ENCODE results near the gene USP1. TPM values are rescaled to one million over a fixed set of nuclear protein-coding genes. Genes with fewer than 3 reads are reported as not detected.

USP1 gene
- polyA plus RNA-seq, 2 of the 4 experiments (the other 2 are of a cell fraction): 23.5 to 31.4 TPM

GRCh38 chr1:62394646-62395045, 42.2 kb upstream of the USP1 start (continued):
- TF ChIP-seq CBX2 (IDR thresholded peaks at IDR 0.05; ENCODE audit: borderline replicate concordance, low read depth): no peak
- TF ChIP-seq MAX (IDR thresholded peaks at IDR 0.05): no peak
- no peak for TF ChIP-seq ESRRA (IDR thresholded peaks at IDR 0.05; ENCODE audit: borderline replicate concordance, low read length)
- no peak for TF ChIP-seq MAZ (IDR thresholded peaks at IDR 0.05; ENCODE audit: borderline replicate concordance, low read depth, low read length)
- TF ChIP-seq PBX3 (IDR thresholded peaks at IDR 0.05): no peak
- no peak for TF ChIP-seq NR3C1 (IDR thresholded peaks at IDR 0.05)
- no peak for TF ChIP-seq TP53 (CRISPR knock-in tag; IDR thresholded peaks at IDR 0.05)
- no peak for TF ChIP-seq JUNB (IDR thresholded peaks at IDR 0.05)

GRCh38 chr1:62395291-62395690, 41.6 kb upstream of the USP1 start:
- Histone ChIP-seq H3K9me3 (no peaks in the 10 kb centered on the region), H3K4me1 (no peaks in the 10 kb centered on the region), H3K4me2 (no peak overlapping the region), H3K4me3 (no peak overlapping the region), H3K27ac (no peak overlapping the region)
- ChIA-PET CTCF (interaction anchor here (1.0 to 4.8 kb wide), 2 partner anchors 11 to 219 kb away, joined by 3 to 23 read pairs; no protein-coding TSS in a partner anchor), POLR2A (no interaction called here)
- FAIRE-seq (no peak), ATAC-seq (no peak), DNase-seq (ENCODE audit: low read depth in 1 of 2, low spot score in 1 of 2) (no peak)
- TF ChIP-seq JUN (IDR thresholded peaks at IDR 0.05) (no peak), USF2 (IDR thresholded peaks at IDR 0.05) (no peak), POLR2A (IDR thresholded peaks at IDR 0.05; ENCODE audit: low read length) (no peak), EP300 (IDR thresholded peaks at IDR 0.05) (no peak)
- 51% methylated on average over 4 of the region's 4 CpGs for WGBS (ENCODE audit: missing lambda C conversion rate)

GRCh38 chr1:62396871-62397270, 40.0 kb upstream of the USP1 start:
- CTCF ChIA-PET: interaction anchor here (0.7 to 4.8 kb wide), 2 partner anchors 10 to 221 kb away, joined by 3 to 23 read pairs; no protein-coding TSS in a partner anchor
- Histone ChIP-seq H3K9me3 (no peaks in the 10 kb centered on the region), H3K4me3 (no peak overlapping the region), H3K27ac (no peak overlapping the region), H3K4me2 (no peak overlapping the region), H3K4me1 (no peaks in the 10 kb centered on the region)
- FAIRE-seq: no peak
- WGBS (ENCODE audit: missing lambda C conversion rate): 62% methylated on average over 5 of the region's 6 CpGs
- DNase-seq (ENCODE audit: low read depth in 1 of 2, low spot score in 1 of 2): no peak
- POLR2A ChIA-PET: no interaction called here
- ATAC-seq: no peak
- TF ChIP-seq FOSB (CRISPR knock-in tag; IDR thresholded peaks at IDR 0.05): no peak
- TF ChIP-seq ZC3H11A (IDR thresholded peaks at IDR 0.05): no peak
- TF ChIP-seq MAZ (IDR thresholded peaks at IDR 0.05; ENCODE audit: borderline replicate concordance, low read depth, low read length): no peak
- no peak for TF ChIP-seq CTCF (IDR thresholded peaks at IDR 0.05)
- no peak for TF ChIP-seq RARB (CRISPR knock-in tag; IDR thresholded peaks at IDR 0.05)
- TF ChIP-seq FOXS1 (CRISPR knock-in tag; IDR thresholded peaks at IDR 0.05): no peak
- no peak for TF ChIP-seq E2F6 (IDR thresholded peaks at IDR 0.05; ENCODE audit: borderline replicate concordance, low read depth)
- no peak for TF ChIP-seq TP53 (CRISPR knock-in tag; IDR thresholded peaks at IDR 0.05)

- H3K4me2 ChIP-seq: no peak overlapping the region
- H3K4me3 ChIP-seq: no peak overlapping the region
- FAIRE-seq (no peak), ATAC-seq (no peak), DNase-seq (ENCODE audit: low read depth in 1 of 2, low spot score in 1 of 2) (no peak)
- 79% methylated on average over 3 of the region's 3 CpGs for WGBS (ENCODE audit: missing lambda C conversion rate)
- ChIA-PET POLR2A (no interaction called here), CTCF (interaction anchor here (0.7 to 4.8 kb wide), 2 partner anchors 10 to 221 kb away, joined by 3 to 23 read pairs; no protein-coding TSS in a partner anchor)
- H3K27ac ChIP-seq: no peak overlapping the region
- no peaks in the 10 kb centered on the region for H3K9me3 ChIP-seq
- no peaks in the 10 kb centered on the region for H3K4me1 ChIP-seq
- TF ChIP-seq JUNB (IDR thresholded peaks at IDR 0.05) (no peak), BCL3 (IDR thresholded peaks at IDR 0.05) (no peak), ZC3H11A (IDR thresholded peaks at IDR 0.05) (no peak), MAFK (IDR thresholded peaks at IDR 0.05; ENCODE audit: partially characterized antibody) (no peak), ZFP36 (IDR thresholded peaks at IDR 0.05; ENCODE audit: borderline replicate concordance, partially characterized antibody) (no peak), ELK1 (IDR thresholded peaks at IDR 0.05; ENCODE audit: low read depth, low read length) (no peak), NR3C1 (IDR thresholded peaks at IDR 0.05) (no peak), RNF2 (IDR thresholded peaks at IDR 0.05; ENCODE audit: borderline replicate concordance, low read depth) (no peak), EP300 (IDR thresholded peaks at IDR 0.05) (no peak), KDM5A (IDR thresholded peaks at IDR 0.05) (no peak), HOXA7 (CRISPR knock-in tag; IDR thresholded peaks at IDR 0.05) (no peak), CBX2 (IDR thresholded peaks at IDR 0.05; ENCODE audit: borderline replicate concordance, low read depth) (no peak)
These were observed 39.5 kb upstream of the USP1 start for GRCh38 chr1:62397301-62397700.

Measured in A549 (cell line).